GM20000 (cell line): ENCODE results near the gene PABPC3.

ENCODE experiments used
- DNase-seq: peaks from one replicate; pipeline ENCODE4 v3.0.0; 2012; ENCODE audit warnings: low spot score
- TF ChIP-seq, protein P1 (sequence below): IDR thresholded peaks from 2 replicates; pipeline ENCODE4 v1.5.1; 2012; ENCODE audit warnings: mild to moderate bottlenecking, control low read depth; ENCODE audit errors: extremely low read depth, missing control alignments

PABPC3 gene

DNA sequence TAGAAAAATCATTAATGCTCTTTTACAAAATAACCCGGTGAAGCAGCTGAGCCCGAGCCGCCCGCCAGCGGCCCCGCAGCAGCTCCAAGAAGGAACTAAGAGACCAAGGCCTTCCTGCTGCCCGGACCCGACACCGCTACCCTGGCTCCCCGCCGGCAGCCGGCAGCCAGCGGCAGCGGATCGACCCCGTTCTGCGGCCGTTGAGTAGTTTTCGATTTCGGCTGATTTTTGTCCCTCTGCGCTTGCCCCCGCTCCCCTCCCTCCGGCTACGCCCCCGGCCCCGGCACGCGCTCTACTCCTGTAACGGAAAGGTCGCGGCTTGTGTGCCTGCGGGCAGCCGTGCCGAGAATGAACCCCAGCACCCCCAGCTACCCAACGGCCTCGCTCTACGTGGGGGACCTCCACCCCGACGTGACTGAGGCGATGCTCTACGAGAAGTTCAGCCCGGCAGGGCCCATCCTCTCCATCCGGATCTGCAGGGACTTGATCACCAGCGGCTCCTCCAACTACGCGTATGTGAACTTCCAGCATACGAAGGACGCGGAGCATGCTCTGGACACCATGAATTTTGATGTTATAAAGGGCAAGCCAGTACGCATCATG is at the start of gene PABPC3:
Gene PABPC3, plus strand, starts transcription at position 286 of the 603 bp plus-strand sequence. Its CDS starts 63 bp downstream, at position 349.
- TF ChIP-seq, protein P1, sequence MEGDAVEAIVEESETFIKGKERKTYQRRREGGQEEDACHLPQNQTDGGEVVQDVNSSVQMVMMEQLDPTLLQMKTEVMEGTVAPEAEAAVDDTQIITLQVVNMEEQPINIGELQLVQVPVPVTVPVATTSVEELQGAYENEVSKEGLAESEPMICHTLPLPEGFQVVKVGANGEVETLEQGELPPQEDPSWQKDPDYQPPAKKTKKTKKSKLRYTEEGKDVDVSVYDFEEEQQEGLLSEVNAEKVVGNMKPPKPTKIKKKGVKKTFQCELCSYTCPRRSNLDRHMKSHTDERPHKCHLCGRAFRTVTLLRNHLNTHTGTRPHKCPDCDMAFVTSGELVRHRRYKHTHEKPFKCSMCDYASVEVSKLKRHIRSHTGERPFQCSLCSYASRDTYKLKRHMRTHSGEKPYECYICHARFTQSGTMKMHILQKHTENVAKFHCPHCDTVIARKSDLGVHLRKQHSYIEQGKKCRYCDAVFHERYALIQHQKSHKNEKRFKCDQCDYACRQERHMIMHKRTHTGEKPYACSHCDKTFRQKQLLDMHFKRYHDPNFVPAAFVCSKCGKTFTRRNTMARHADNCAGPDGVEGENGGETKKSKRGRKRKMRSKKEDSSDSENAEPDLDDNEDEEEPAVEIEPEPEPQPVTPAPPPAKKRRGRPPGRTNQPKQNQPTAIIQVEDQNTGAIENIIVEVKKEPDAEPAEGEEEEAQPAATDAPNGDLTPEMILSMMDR: no peak
- DNase-seq: no peak

DNA sequence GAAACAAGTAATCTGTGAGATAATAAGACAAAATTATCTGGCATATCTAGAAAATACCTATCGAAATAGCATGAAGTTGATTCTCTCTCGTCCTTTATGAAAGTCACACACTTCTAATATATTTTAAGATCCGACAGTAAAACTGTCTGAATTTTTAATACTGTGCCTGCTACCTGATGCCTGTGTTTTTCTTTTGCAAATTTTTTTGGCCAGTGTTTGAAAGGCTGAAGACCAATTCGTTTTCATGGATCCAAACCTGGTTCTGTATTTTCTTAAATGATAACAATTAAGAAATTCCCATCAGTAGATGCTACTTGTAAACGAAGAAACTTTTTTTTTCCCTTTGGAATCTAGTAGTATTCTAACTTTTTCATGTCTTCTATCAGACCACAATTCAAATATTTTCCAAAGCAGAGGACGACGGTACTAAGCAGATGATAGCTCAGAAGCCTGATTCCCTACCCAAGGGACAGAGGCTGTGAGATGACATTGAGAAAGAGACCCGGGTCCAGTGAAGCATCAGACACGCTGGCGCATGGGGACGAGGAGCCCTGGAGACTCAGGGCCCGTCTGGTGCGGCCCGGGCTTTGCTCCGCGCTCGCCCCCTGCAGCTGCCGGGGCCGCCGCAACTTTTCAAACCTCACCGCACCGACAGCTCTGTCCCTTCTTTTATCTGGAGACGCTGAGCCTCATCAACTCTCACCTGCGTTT is 49.5 kb upstream of the PABPC3 start:
- DNase-seq: no peak
- TF ChIP-seq, protein P1: no peak

DNA sequence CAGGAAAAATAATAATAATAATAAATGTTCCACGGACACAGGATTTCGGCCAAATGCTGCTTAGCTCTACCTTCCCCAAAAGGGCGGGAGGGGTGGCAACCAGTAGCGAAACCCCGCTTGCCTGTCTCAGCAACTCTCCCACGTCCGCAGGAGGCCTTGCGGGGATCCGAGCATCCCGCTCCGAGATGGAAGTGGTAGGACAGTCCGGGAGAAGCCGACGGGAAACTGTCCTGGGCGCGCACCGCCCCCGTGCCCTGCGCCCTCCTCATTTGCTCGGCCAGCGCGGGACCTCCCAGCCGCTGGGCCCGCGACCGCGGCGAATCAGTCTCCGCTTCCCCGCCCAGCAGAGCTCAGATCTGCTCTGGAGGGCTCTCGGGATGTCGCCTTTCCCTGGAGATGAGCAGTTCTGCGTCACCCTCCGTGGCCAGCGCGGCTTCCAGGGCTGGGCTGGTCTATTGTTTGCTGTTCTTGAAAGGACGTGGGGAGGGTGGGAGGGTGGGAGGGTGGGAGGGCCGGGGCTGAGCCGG is 48.9 kb upstream of the PABPC3 start:
- DNase-seq: no peak

DNA sequence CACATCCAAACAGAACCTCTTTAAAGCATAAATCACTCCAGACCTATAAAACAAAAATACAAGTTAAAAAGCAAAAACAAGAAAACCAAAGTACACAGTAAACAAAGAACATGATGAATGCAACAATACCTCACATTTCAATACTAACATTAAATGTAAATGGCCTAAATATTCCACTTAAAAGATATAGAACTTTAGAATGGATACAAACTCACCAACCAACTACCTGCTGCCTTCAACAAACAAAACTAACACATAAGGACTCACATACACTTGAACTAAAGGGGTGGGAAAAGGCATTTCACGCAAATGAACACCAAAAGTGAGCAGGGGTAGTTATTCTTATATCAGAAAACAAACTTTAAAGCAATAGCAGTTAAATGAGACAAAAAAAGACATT is 44.9 kb upstream of the PABPC3 start:
- TF ChIP-seq, protein P1: no peak
- no peak for DNase-seq

More for the DNA sequence above, 48.9 kb upstream of the PABPC3 start:
- TF ChIP-seq, protein P1: no peak

DNA sequence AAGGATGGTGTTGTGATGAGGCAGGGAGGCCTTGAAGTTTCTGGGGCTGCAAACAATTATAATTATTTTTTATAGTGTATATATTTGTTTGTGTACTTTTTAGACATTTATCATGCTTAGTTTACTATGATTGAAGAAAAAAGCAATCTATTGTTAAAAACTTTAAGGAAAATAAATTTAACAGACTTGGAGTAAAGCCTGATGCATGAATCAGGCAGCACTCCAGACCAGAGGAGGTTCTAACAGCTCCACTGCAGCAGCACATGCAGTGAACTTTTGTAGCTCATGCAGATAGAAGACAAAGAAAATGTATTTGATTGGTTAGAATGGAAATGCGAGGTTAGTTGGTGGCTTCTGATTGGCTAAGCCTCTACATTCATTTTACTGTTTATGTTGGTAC is 36.8 kb upstream of the PABPC3 start:
- TF ChIP-seq, protein P1: no peak
- DNase-seq: no peak

DNA sequence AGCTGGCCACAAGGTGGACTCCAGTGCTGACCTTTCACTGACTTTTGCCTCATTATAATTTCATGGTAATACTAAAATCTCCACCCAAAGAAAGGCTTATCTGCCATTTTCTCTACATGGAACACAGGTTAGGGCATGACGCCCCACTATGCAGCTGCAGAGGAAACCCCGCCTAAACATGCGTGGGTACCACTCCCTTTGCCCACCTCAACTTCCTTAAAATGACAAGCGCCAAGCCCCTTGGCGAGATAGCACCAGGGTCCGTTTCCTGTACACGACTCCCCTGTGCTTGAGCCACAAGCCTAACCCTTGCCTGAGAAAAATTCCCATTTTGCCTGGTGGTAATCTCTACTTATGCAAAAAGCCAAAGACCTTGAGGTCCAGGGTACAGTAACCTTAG is 36.0 kb upstream of the PABPC3 start:
- TF ChIP-seq, protein P1: no peak
- DNase-seq: no peak

DNA sequence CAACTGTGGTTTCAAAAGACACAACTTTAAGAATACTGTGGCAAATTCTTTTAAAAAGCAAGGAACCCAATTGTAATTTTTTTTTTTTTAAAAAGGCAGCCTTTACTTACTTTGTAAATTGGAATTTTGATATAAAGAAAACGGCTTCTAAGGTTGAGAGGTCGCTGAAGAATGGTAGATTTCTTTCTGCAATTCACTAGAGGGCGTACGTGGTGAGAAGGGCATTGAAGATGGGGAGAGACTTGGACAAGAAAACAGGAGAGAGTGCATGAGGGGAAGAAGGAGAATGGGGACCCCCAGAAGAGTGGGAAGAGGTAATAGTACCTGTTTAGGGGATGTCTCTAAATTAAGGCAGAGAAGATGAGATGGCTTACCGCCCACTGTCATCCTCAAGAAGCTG is 33.5 kb upstream of the PABPC3 start:
- TF ChIP-seq, protein P1: no peak
- DNase-seq: no peak
